NCI-H774 (cell line): Measurements from ENCODE around the gene MAT2A.
"Not testable (repeated sequence)": the region's sequence is repeated elsewhere in the genome, so short reads cannot be mapped to it uniquely, and the experiment has no call there.

ENCODE experiments used
- DNase-seq: peaks from one replicate; lab custom pipeline; 2025; lab: John Stamatoyannopoulos, UW

MAT2A gene

DNA sequence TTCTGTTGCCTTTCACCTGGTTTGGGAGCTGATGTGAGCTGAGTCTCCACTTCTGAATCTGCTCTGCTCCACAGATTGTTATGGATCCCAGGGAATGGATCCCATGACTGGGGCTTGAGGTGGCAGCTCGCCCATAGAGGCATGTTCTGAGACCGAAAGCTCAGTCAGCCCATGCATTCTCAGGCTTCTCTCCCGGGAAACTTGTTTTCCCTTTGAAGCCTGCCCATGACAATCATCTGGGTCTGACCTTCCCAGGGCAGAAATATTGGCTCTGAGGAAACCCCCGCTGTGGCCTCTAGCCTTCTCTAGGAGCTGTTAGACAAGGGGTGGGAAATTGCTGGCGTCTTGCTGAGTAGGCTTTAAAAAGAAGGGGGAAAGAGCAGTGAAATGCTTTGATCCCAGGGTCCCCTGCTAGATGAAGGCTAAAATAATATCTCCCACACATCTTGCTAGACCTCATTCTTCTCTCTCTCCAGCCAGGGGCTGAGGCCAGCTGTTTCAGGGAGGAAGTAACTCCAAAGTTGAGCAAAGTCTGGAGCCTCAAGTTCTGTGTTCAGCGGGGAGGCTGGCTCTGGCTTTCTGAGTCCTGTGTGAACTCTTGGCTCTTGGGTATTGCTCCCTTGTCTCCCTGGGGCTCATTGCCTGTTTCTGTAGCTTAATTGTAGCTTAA is 40.4 kb downstream of the MAT2A start:
- DNase-seq, result no peak

DNA sequence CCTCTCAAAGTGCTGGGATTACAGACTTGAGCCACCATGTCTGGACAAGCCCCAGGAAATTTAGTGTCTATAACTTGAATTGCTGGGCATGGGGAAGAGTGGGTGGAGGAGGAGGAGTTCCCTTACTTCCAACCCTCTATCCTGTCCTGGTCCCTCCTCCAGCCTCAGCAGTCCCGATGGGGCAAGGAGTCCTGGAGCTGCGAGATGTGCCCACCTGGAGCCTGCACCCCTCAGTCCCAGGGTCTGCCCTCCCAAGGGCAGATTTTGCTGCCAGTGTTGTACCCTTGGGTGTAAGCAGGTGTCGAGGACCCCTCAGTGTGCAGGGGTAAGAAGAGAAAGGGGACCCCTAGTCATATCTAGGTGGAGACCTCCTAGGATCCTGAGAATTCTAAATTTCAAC is 41.2 kb downstream of the MAT2A start:
- no peak for DNase-seq

DNA sequence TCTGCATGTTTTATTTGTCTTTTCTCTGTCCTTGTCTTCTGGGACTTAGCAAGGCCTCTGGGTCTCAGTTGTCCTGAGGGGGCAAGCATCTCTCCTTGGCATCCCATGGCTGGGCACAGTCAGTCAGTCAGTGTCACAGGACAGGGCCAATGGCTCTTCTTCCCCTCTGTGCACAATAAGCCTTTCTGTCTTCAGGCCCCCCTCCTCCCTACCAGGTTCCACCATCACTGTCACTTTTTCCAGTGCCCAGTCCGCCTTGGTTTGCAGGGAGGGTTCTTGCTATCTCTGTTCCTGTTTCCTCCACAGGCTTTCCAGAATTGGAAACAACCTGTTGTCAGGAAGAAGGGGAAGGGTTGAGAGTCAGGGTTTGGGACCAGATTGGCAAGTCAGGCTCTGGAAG is 43.5 kb downstream of the MAT2A start:
- DNase-seq, result no peak

DNA sequence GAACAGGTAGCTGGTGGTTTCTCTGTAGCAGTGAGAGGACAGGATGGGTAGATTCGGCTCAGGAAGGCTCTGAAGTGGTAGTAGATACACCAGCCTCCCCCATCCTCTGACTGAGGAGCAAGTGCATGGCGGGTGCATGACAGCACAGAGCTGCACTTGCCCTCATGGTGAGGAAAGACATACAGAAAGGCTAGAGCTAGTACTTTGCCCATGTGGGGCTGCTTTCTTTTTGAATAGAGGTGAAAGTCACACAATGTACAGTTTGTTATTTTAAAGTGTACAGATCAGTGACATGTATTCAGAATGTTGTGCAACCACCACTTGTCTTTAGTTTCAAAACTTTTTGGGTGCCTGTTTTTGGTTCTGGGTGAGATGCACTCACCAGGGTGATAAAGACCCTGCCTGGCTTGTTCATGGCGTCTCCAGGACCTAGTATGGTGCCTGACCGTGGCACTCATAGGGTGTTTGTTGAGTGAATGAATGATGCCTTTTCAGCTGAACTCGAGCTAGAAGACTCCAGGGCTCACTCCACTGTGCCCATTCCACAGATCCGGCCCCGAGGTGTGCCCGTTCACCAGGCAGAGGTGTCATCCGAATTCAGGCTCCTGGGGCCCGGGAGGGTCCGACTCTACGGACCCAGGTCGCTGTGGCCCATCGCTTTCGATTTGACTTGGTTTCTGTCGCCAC is 44.8 kb downstream of the MAT2A start:
- DNase-seq, result no peak

DNA sequence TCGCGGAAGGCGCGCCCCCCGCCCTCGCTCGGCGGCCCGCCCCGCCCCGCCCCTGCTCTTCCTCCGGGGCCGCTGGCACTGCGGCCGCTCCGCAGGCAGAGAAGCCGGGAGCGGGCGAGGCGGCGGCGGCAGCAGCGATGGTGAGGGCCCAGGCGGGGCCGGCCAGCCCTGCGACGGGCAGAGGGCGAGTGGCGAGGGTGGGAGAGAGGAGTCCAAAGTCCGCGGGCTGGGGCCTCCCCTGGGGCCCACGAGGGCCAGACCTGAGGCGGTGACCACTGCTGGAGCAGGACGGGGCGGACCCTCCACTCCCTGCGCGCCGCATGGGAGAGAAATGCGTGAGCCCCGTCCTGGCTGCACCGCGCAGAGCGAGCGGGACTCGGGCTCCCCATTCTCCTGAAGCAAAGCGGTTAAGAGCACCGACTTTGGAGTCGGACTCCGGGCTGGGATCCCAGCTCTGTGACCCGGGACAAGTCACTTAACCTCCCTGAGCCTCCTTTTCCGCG is 45.4 kb downstream of the MAT2A start, which contains the start of gene VAMP5:
TSS of gene VAMP5 (plus strand) at position 78 of the 503 bp plus-strand sequence. CDS start at position 138, 60 bp downstream.
- DNase-seq, result no peak

DNA sequence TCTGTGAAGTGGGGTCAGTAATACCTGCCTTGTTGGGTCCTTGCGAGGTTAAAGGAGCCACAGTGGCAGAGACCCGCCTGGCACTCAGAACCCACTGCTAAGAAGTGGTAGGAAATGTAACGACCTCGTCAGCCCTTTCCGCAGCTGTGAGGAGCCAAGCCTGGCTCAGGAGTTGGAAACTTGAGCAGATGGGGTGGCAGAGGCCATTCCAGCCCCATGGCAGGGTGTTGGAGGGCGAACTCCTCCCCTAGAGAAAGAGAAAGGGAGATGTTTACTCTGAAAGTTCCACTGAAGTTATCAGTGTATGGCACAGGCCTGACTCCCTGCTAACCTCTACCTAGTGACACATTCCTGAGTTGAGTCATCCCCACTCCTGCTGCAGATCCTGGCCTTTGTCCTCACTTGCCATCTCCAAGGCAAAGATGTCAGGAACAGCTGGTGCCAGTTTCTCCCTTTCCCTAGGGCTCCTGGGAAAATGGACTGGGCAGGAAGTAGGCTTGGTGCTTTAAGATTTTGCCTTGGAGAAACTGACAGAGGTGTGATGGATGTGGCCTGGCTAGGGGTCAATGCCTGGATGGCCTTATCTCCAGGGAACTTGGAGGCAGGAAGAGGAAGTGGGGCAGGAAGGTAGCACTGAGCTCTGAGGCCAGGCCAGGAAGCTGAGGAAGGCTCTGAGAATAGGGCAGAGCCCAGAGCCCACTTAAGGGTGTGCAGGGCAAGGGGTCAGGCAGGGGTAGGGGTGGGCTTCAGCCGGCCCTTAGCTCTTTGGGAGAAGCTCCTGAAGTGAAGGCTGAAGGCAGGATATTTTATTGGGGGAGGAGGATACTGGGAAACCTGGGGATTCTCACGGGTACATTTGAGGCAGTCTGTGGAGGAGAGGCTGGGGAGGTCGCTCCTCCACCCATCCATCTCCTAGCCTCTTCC is 46.2 kb downstream of the MAT2A start:
- DNase-seq, result no peak

DNA sequence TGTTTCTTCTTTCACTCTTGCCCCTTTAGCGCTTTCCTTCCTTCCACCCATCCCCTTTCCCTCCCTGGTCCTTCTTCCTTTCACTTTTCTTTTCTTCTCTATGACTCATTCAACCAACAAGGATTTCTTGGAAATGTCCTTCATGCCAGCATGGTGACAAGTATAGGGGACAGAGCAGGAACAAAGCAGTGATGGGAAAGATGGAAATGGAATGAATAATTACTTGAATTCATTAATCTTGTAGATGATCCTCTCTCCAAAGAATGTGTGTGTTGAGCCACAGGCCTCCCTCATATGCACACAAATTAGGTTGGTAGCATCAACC is 46.8 kb downstream of the MAT2A start:
- no peak for DNase-seq

DNA sequence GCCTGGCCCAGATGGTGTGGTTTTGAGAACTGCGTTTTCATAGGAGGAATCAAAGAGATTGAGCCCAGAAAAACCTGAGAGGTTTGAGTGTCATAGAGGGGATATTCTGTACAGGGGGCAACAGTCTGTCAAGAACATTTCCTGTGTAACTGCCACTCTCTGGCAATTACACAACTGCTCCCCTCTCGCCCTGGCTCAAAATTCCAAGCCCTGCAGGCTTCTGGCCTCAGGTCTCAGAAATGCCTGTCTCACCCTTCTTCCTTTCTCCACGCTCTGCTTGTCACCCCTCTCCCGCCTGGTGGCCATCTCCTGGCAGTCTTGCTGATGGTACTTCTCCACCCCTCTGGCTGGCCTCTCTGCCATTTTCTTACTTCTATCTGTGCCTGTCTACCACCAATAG is 49.3 kb downstream of the MAT2A start:
- DNase-seq, result no peak

DNA sequence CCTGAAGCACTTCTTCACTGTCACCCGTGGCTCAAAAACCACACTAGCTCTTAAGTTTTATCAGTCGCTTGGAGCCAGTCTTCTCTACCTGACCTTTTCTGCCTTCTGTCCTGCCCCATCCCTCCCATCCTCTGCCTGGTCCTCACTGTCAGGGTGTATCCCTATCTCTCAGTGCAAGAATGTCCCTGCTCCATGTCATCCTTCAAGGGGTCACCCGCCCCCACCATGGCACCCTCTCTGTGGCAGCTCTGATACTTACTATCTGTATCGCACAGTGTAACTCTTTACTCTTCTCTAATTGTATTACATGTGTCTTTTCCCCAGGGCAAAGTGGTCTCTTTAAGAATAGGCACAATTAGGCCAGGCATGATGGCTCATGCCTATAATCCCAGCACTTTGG is 49.7 kb downstream of the MAT2A start:
- no peak for DNase-seq

DNA sequence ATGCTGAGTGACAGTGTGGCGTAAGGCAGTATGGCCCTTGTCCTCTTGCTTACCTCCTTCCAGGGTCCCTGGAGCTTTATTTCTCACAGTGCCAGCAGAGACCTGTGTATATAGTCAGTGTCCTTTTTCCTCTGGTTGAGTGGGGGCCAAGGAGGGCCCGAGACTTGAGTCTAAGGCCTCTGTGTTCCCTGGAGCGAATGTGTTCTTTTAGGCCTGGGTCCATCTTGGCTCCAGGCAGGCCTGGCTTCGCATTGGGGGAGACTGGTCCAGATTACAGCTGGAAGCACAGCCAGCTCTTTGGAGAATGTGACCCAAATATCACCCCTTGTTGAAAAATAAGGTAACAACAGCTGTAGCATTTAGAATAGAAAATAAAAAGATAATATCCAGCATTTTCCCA is 50.2 kb downstream of the MAT2A start:
- DNase-seq, result no peak

DNA sequence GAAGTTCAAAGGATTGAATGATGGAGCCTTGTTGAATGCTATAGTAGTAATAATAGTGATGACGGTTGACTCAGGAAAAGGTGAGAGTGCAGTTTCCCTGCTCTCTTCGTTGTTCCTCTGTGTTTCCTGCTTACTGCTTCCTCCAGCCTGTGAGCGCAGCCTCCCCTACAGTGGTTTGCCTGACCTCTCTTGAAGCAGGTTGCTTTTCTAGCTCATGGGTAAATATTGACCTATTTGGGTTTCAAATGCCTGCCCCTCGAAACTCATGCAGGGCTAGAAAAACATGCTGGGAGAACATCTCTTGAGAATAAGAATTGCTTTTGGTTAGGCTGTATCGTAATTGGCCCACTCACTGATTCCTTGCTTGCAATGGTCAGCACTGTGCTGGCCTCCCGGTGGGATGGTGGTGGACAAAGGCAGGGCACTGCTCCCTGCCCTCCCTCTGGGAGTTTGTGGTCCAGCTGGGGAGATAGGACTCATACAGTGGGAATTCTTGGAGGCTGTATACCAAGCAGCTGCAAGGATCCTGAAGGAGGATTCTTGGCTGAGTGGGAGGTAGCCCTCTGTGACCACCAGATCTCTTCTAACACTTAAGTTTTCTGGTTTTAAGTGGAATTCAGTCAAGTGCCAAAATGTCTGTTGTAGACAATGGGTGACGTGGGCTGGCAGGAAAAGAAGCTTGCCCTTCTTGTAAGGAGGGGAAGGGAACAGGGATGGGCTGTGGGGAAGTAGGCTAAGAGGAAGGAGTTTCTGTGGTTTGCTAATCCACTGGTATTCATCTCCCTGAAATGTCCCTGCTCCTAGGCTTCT is 51.2 kb downstream of the MAT2A start:
- DNase-seq, result peak; percentile 33

DNA sequence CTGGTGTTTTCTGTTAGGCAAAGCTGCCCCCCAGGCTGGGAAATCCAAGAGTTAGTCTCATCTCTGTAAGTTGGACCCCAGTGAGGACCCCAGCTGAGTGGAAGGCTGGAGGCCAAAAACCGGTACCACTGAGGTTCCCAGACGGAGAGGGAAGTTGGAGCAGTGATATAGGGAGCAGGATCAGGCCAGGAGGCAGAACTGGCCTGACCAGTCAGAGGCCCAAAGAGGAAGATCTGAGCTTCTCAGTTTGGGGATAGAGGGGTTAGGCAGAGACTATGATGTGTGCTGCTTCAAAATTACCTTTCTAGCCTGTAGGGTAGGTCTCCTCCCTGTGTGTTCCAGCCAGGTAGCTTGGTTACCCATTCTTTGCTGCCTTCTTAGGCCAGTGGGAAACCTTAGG is 52.0 kb downstream of the MAT2A start:
- no peak for DNase-seq

DNA sequence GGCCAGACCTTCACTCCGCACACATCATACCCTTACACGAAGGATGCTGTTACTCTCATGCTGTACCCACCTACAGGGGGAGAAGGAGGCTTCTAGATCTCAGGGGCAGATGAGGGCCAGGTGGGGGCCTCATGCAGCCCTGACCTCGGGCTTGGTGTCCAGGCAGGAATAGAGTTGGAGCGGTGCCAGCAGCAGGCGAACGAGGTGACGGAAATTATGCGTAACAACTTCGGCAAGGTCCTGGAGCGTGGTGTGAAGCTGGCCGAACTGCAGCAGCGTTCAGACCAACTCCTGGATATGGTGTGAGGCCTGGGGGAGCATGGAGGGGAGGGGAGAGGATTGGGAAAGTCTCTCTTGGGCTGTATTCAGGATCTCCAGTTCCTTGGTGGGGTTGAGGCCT is 52.6 kb downstream of the MAT2A start:
- no peak for DNase-seq

DNA sequence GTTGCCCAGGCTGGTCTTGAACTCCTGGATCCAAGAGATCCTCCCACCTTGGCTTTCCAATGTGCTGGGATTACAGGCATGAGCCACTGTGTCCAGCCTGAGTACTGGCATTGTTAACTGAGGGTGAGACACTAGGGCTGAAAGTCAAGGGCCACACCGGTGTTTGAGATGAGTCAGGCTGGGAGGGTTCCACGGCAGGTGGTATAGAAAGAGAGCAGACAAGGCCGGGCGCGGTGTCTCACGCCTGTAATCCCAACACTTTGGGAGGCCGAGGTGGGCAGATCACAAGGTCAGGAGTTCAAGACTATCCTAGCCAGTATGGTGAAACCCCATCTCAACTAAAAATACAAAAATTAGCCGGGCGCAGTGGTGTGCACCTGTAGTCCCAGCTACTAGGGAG is 53.3 kb downstream of the MAT2A start:
- DNase-seq, result not testable (repeated sequence)

DNA sequence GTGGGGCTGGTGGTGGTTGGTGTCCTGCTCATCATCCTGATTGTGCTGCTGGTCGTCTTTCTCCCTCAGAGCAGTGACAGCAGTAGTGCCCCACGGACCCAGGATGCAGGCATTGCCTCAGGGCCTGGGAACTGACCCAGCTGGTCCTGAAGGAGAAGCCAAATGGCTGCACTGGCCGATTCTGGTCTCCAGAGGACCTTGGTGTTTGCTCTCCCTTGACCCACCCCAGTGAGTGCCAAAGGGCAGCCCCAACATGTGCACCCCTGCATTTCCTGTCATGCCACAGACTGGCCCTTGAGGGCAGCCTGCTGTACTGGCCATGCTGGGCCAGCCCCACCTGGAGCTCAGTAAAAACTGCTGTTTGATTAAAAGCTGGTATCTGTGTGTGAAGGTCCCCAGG is 54.1 kb downstream of the MAT2A start:
- no peak for DNase-seq
